Measurements from ENCODE around the gene P3R3URF. TPM values are rescaled to one million over a fixed set of nuclear protein-coding genes. Genes with fewer than 3 reads are reported as not detected.

The P3R3URF gene
- total and polyA plus RNA-seq, 4 donors, result not detected

- H3K4me1 ChIP-seq (ENCODE audit: control insufficient read depth in 4 of 4, insufficient read depth in 4 of 4, low read length in 3 of 4), result peaks cover 0 to 3% (median 2%) of the 10 kb centered on the region in 4 donors
- no peak overlapping the region for H3K27ac ChIP-seq (ENCODE audit: low read depth in 1 of 2, low read length in 2 of 2)
- TF ChIP-seq CTCF (IDR thresholded peaks at IDR 0.05; ENCODE audit: low read depth, low read length, missing input control), result no peak
- TF ChIP-seq RAD21 (IDR thresholded peaks at IDR 0.05), result no peak
- no peak for TF ChIP-seq RXRA (IDR thresholded peaks at IDR 0.05)
- no peak for TF ChIP-seq NR2F2 (IDR thresholded peaks at IDR 0.05)
- TF ChIP-seq HNF4G (IDR thresholded peaks at IDR 0.05), result no peak
- TF ChIP-seq FOXA2 (IDR thresholded peaks at IDR 0.05), result no peak
- TF ChIP-seq JUND (IDR thresholded peaks at IDR 0.05), result no peak
- no peak for TF ChIP-seq MAX (IDR thresholded peaks at IDR 0.05)
- TF ChIP-seq YY1 (IDR thresholded peaks at IDR 0.05), result no peak
- no peak for TF ChIP-seq EGR1 (IDR thresholded peaks at IDR 0.05; ENCODE audit: low read depth in 2 of 2)
- no peak for TF ChIP-seq ZBTB33 (IDR thresholded peaks at IDR 0.05)
- no peak for TF ChIP-seq GABPA (IDR thresholded peaks at IDR 0.05 in 1 of 2, conservative IDR thresholded peaks at IDR 0.05 in 1 of 2)
- TF ChIP-seq FOXA1 (IDR thresholded peaks at IDR 0.05), result no peak
- H3K27me3 ChIP-seq (ENCODE audit: control insufficient read depth in 4 of 4, insufficient read depth in 4 of 4, low read length in 3 of 4), result no peaks in the 10 kb centered on the region
- 89% methylated on average over 3 of the region's 3 CpGs for WGBS
- no peaks in the 10 kb centered on the region for H3K9me3 ChIP-seq (ENCODE audit: control insufficient read depth in 4 of 4, low read length in 3 of 4)
- DNase-seq (ENCODE audit: low spot score), result no peak
- H3K36me3 ChIP-seq (ENCODE audit: control insufficient read depth in 4 of 4, insufficient read depth in 3 of 4, low read depth in 1 of 4, low read length in 3 of 4), result no peaks in the 10 kb centered on the region
- H3K4me3 ChIP-seq (ENCODE audit: low read depth in 1 of 3, low read length in 3 of 3), result no peak overlapping the region
- H3K9ac ChIP-seq (ENCODE audit: low read depth in 1 of 2, low read length in 2 of 2), result no peak overlapping the region
Measured at GRCh38 chr1:46169811-46170454, 6.4 kb downstream of the P3R3URF start.

GRCh38 chr1:46168477-46168876 lies 7.8 kb downstream of the P3R3URF start:
- 82% methylated on average over 1 of the region's 1 CpG for WGBS
- Histone ChIP-seq H3K36me3 (ENCODE audit: control insufficient read depth in 4 of 4, insufficient read depth in 3 of 4, low read depth in 1 of 4, low read length in 3 of 4) (no peaks in the 10 kb centered on the region), H3K9me3 (ENCODE audit: control insufficient read depth in 4 of 4, low read length in 3 of 4) (no peaks in the 10 kb centered on the region), H3K27ac (ENCODE audit: low read depth in 1 of 2, low read length in 2 of 2) (no peak overlapping the region), H3K9ac (ENCODE audit: low read depth in 1 of 2, low read length in 2 of 2) (no peak overlapping the region), H3K4me3 (ENCODE audit: low read depth in 1 of 3, low read length in 3 of 3) (no peak overlapping the region), H3K4me1 (ENCODE audit: control insufficient read depth in 4 of 4, insufficient read depth in 4 of 4, low read length in 3 of 4) (peaks cover 0 to 3% (median under 1%) of the 10 kb centered on the region in 4 donors), H3K27me3 (ENCODE audit: control insufficient read depth in 4 of 4, insufficient read depth in 4 of 4, low read length in 3 of 4) (no peaks in the 10 kb centered on the region)
- no peak for DNase-seq (ENCODE audit: low spot score)
- TF ChIP-seq CTCF (IDR thresholded peaks at IDR 0.05; ENCODE audit: low read depth, low read length, missing input control) (no peak), SP1 (IDR thresholded peaks at IDR 0.05) (no peak), REST (IDR thresholded peaks at IDR 0.05) (no peak), ZBTB33 (IDR thresholded peaks at IDR 0.05) (no peak), EGR1 (IDR thresholded peaks at IDR 0.05; ENCODE audit: low read depth in 2 of 2) (no peak), HNF4A (conservative IDR thresholded peaks at IDR 0.05) (no peak), TAF1 (conservative IDR thresholded peaks at IDR 0.05) (no peak), NR2F2 (IDR thresholded peaks at IDR 0.05) (no peak), YY1 (IDR thresholded peaks at IDR 0.05) (no peak), JUND (IDR thresholded peaks at IDR 0.05) (no peak), FOXA1 (IDR thresholded peaks at IDR 0.05) (no peak), RXRA (IDR thresholded peaks at IDR 0.05) (no peak), RAD21 (IDR thresholded peaks at IDR 0.05) (no peak), HNF4G (IDR thresholded peaks at IDR 0.05) (no peak)
